ENCODE results near the gene GIMD1.
"Not testable (repeated sequence)": the region's sequence is repeated elsewhere in the genome, so short reads cannot be mapped to it uniquely, and the experiment has no call there.

The GIMD1 gene

GRCh38 chr4:106368678-106369077, at the start of gene GIMD1:
Gene GIMD1, minus strand, starts transcription at chr4:106368778. Its CDS starts 1,343 bp downstream, at chr4:106367435.
- DNase-seq (ENCODE audit: low read depth in 2 of 2) = no peak

- DNase-seq (ENCODE audit: low read depth in 2 of 2) = no peak
These were observed 45.8 kb upstream of the GIMD1 start for GRCh38 chr4:106414366-106414765.

GRCh38 chr4:106409901-106410889, 41.6 kb upstream of the GIMD1 start:
- DNase-seq (ENCODE audit: low read depth in 2 of 2) = no peak

- DNase-seq (ENCODE audit: low read depth in 2 of 2) = not testable (repeated sequence)
These were observed 39.4 kb upstream of the GIMD1 start for GRCh38 chr4:106408004-106408403.

- DNase-seq (ENCODE audit: low read depth in 2 of 2) = no peak
These were observed 32.6 kb upstream of the GIMD1 start for GRCh38 chr4:106401157-106401556.

- DNase-seq (ENCODE audit: low read depth in 2 of 2) = not testable (repeated sequence)
These were observed 30.3 kb upstream of the GIMD1 start for GRCh38 chr4:106398898-106399297.

- DNase-seq (ENCODE audit: low read depth in 2 of 2) = no peak
These were observed 27.0 kb upstream of the GIMD1 start for GRCh38 chr4:106395582-106395981.

GRCh38 chr4:106385853-106386393, 17.3 kb upstream of the GIMD1 start:
- no peak for DNase-seq (ENCODE audit: low read depth in 2 of 2)

- DNase-seq (ENCODE audit: low read depth in 2 of 2) = no peak
These were observed 16.3 kb upstream of the GIMD1 start for GRCh38 chr4:106384878-106385277.

- DNase-seq (ENCODE audit: low read depth in 2 of 2) = no peak
These were observed 11.6 kb upstream of the GIMD1 start for GRCh38 chr4:106380179-106380578.

- DNase-seq (ENCODE audit: low read depth in 2 of 2) = no peak
These were observed 4.4 kb upstream of the GIMD1 start for GRCh38 chr4:106373026-106373425.

- DNase-seq (ENCODE audit: low read depth in 2 of 2) = no peak
These were observed 2.6 kb upstream of the GIMD1 start for GRCh38 chr4:106371161-106371560.

- DNase-seq (ENCODE audit: low read depth in 2 of 2) = no peak
These were observed 1.6 kb upstream of the GIMD1 start for GRCh38 chr4:106370214-106370613.

GRCh38 chr4:106369456-106370060, 980 bp upstream of the GIMD1 start:
- DNase-seq (ENCODE audit: low read depth in 2 of 2) = peak; percentile 62 to 68

- DNase-seq (ENCODE audit: low read depth in 2 of 2) = no peak
These were observed 1.5 kb downstream of the GIMD1 start for GRCh38 chr4:106367072-106367471.

- no peak for DNase-seq (ENCODE audit: low read depth in 2 of 2)
These were observed 2.6 kb downstream of the GIMD1 start for GRCh38 chr4:106366026-106366425.

- peak; percentile 82 to 85 for DNase-seq (ENCODE audit: low read depth in 2 of 2)
These were observed 3.0 kb downstream of the GIMD1 start for GRCh38 chr4:106365613-106366012.

GRCh38 chr4:106364282-106364681, 4.3 kb downstream of the GIMD1 start:
- no peak for DNase-seq (ENCODE audit: low read depth in 2 of 2)

GRCh38 chr4:106362086-106362825, 6.3 kb downstream of the GIMD1 start:
- DNase-seq (ENCODE audit: low read depth in 2 of 2) = no peak

GRCh38 chr4:106358899-106359298, 9.7 kb downstream of the GIMD1 start:
- peak; percentile 62 to 72 for DNase-seq (ENCODE audit: low read depth in 2 of 2)

GRCh38 chr4:106355193-106355592, 13.4 kb downstream of the GIMD1 start:
- DNase-seq (ENCODE audit: low read depth in 2 of 2) = no peak

- no peak for DNase-seq (ENCODE audit: low read depth in 2 of 2)
These were observed 14.8 kb downstream of the GIMD1 start for GRCh38 chr4:106353786-106354185.

Data from fibroblast of skin of left biceps (primary cell).